Chondrocyte (in vitro differentiated cells): ENCODE data around the gene PLEKHN1. TPM values are rescaled to one million over a fixed set of nuclear protein-coding genes. Genes with fewer than 3 reads are reported as not detected.
"Not testable (repeated sequence)": the region's sequence is repeated elsewhere in the genome, so short reads cannot be mapped to it uniquely, and the experiment has no call there.

ENCODE experiments used
- DNase-seq: peaks from one replicate; pipeline ENCODE4 v3.0.0; 2021; ENCODE audit warnings: mixed read lengths, low spot score
- H3K27ac Mint-ChIP-seq: one replicate; pipeline ENCODE4 v1.8.0; 2021; ENCODE audit warnings: mild to moderate bottlenecking, moderate library complexity, mixed read lengths; ENCODE audit not compliant: unreplicated experiment
- H3K27me3 Mint-ChIP-seq: 2 replicates; pipeline ENCODE4 v1.8.0; 2021; ENCODE audit warnings: low read depth, mixed read lengths
- H3K36me3 Mint-ChIP-seq: 2 replicates; pipeline ENCODE4 v1.8.0; 2021; ENCODE audit warnings: low read depth, mixed read lengths
- H3K4me1 Mint-ChIP-seq: 2 replicates; pipeline ENCODE4 v1.8.0; 2021; ENCODE audit warnings: low read depth, mild to moderate bottlenecking, mixed read lengths
- H3K4me3 Mint-ChIP-seq: one replicate; pipeline ENCODE4 v1.8.0; 2021; ENCODE audit warnings: mild to moderate bottlenecking, moderate library complexity, mixed read lengths; ENCODE audit not compliant: unreplicated experiment
- H3K9me3 Mint-ChIP-seq: 2 replicates; pipeline ENCODE4 v1.8.0; 2021; ENCODE audit warnings: low read depth, mixed read lengths
- CTCF ChIP-seq: fragments of 200-600 bp; sonication (generic); IDR thresholded peaks from 2 replicates; pipeline ENCODE4 v1.5.0; 2021; ENCODE audit warnings: antibody characterized with exemption, mild to moderate bottlenecking, moderate library complexity
- total RNA-seq: library from RNA; stranded (reverse); gene quantifications from 3 replicates; pipeline ENCODE4 v1.2.1, GENCODE V29; 2021

Gene PLEKHN1
- total RNA-seq, 1 donor from 2014 or later, result 0.17 TPM

DNA sequence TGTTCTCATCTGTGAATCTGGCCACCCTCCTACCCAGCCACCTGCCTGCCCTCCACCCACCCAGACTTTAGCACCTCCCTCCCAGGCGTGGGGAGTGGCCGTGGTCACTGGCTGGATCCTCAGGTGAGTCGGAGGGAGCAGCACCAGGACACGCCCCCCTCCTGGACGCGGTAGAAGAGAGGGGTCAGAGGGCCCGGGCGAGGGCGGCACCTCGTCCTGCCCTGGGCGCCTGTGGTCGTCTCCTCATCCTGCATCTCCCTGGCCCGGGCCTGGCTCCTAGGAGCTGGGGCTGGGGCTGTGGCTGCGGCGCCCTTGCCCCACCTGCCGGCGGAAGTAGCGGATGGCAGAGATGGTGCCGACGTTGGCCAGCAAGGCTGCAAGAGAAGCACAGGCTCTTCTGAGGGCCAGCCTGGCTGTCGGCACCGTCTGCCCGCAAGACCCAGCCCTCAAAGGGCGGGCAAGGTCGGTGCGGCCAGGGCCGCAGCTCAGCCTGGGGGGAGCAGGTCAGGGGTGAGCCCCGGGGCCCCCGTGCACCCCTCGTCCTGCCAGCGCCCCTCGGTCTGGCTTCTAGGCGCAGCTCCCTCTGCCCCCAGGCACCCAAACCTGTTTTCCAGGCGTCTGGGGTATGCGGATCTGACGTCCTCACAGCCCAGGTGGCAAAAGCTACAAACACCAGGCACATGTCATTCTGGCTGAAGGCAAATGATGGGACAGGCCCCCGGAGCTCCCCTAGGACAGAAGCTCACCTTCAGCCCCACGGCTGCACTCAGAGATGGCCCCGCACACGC lies 9.8 kb downstream of the PLEKHN1 start:
- Mint-ChIP-seq H3K4me1 (peaks cover 3% of the 10 kb centered on the region), H3K27me3 (peaks cover 9% of the 10 kb centered on the region), H3K27ac (no peak overlapping the region), H3K36me3 (no peaks in the 10 kb centered on the region), H3K4me3 (no peak overlapping the region), H3K9me3 (no peaks in the 10 kb centered on the region)
- DNase-seq, result no peak
- peak; percentile 84 for TF ChIP-seq CTCF

GRCh38 chr1:976791-977190 lies 10.5 kb downstream of the PLEKHN1 start:
- not testable (repeated sequence) for H3K27ac Mint-ChIP-seq, H3K4me1 Mint-ChIP-seq, H3K9me3 Mint-ChIP-seq, H3K27me3 Mint-ChIP-seq, DNase-seq, H3K4me3 Mint-ChIP-seq, H3K36me3 Mint-ChIP-seq

DNA sequence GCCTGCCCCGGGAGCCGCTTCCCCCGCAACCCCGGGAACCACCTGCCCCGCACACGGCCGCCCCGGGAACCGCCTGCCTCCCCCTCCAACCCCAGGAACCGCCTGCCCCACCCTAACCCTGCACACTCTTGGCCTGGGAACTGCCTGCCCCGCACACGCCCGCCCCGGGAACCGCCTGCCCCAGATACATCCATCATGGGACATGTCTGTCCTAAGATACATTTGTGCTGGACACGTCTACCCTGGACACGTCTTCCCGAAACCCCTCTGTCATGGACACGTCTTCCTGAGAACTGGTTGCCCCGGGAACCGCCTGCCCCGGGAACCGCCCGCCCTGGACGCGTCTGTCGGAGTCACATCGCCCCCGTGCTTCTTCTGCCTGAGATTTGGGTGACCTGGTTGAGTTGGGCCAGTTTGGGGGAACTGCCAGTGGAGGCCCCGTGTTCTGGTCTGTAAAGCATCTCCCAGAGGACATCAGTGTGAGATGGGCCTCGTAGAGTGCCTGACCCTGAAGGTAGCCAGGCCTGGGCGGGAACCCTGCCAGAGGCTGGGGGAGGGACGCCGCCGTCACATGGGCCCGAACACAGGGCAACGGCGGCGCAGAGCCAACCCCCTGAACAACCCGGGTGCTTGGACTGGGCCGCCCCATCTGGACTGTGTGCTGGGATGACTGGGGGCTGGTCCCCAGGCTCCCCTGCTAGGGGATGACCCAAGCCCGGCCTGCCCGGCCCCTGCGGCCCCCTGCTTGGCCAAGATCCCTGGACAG lies 12.0 kb downstream of the PLEKHN1 start:
- peaks cover 10% of the 10 kb centered on the region for H3K27me3 Mint-ChIP-seq

DNA sequence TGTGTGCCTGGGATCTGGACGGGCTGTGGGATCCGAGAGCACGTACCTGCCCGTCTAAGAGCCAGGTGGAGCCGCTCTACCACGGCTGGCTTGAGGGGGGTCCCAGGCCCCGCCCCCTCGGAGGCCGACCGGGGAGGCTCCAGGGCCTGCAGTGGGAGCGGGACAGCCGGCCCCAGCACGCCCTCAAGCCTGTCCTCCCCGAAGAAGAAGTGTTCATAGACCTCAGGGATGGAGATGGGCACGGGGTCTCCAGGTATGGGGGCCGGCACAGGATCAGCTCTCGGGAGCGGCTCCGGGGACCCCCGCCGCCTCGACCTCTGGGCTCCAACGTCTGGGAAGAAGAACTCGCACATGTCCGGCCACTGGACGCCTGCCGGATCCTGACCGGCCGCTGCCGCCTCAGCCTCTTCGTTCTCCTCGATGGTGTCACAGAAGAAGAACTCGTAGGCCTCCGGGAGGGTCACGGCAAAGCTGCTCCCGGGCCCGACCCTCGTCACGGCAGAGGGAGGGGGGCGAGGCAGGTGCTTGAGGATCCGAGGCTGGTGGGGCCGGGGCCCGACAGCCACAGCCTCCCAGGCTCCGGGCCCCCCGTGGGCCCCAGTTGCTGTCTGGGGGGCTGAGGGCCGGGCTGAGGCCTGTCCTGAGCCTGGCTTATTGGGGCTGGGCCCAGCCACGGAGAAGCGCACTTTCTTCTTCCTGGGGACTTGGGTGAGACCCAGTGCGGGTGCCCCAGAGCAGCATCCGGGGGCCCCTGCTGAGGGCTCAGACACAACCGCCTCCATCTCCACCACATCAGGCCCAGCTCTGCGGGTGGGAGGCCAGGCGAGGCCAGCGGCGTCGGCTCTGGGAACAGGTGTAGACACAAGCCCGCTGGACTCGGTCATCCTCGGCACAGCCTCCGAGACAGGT lies 12.8 kb downstream of the PLEKHN1 start:
- Mint-ChIP-seq H3K4me3 (no peak overlapping the region), H3K36me3 (no peaks in the 10 kb centered on the region), H3K4me1 (peaks cover 3% of the 10 kb centered on the region), H3K9me3 (no peaks in the 10 kb centered on the region), H3K27me3 (peaks cover 10% of the 10 kb centered on the region), H3K27ac (no peak overlapping the region)
- no peak for DNase-seq
- no peak for TF ChIP-seq CTCF

More for the DNA sequence above, 12.0 kb downstream of the PLEKHN1 start:
- no peaks in the 10 kb centered on the region for H3K36me3 Mint-ChIP-seq
- TF ChIP-seq CTCF, result no peak
- DNase-seq, result no peak
- H3K4me3 Mint-ChIP-seq, result no peak overlapping the region
- no peak overlapping the region for H3K27ac Mint-ChIP-seq
- no peaks in the 10 kb centered on the region for H3K9me3 Mint-ChIP-seq
- peaks cover 3% of the 10 kb centered on the region for H3K4me1 Mint-ChIP-seq

DNA sequence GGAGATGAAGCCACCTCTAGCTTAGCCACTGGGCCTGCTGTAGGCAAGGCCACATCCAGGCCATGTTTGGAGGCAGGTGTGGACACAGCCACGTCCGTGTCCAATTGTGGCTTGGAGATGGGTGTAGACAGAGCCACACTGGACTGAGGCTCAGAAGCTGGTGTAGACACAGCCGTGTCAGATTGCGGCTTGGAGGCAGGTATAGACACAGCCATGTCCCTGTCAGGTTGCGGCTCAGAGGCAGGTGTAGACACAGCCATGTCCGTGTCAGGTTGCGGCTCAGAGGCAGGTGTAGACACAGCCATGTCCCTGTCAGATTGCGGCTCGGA lies 13.4 kb downstream of the PLEKHN1 start:
- TF ChIP-seq CTCF, result no peak
- peaks cover 10% of the 10 kb centered on the region for H3K27me3 Mint-ChIP-seq
- peaks cover 3% of the 10 kb centered on the region for H3K4me1 Mint-ChIP-seq
- H3K36me3 Mint-ChIP-seq, result no peaks in the 10 kb centered on the region
- no peaks in the 10 kb centered on the region for H3K9me3 Mint-ChIP-seq
- H3K4me3 Mint-ChIP-seq, result no peak overlapping the region
- H3K27ac Mint-ChIP-seq, result no peak overlapping the region
- no peak for DNase-seq
